Medulla oblongata (tissue), 1 donor: ENCODE data around the gene SGMS2.
"Not testable (repeated sequence)": the region's sequence is repeated elsewhere in the genome, so short reads cannot be mapped to it uniquely, and the experiment has no call there.

Experiments
- DNase-seq: peaks from one replicate; pipeline ENCODE4 v3.0.0-alpha.2; 2015; ENCODE audit errors: extremely low spot score

SGMS2 gene

DNA sequence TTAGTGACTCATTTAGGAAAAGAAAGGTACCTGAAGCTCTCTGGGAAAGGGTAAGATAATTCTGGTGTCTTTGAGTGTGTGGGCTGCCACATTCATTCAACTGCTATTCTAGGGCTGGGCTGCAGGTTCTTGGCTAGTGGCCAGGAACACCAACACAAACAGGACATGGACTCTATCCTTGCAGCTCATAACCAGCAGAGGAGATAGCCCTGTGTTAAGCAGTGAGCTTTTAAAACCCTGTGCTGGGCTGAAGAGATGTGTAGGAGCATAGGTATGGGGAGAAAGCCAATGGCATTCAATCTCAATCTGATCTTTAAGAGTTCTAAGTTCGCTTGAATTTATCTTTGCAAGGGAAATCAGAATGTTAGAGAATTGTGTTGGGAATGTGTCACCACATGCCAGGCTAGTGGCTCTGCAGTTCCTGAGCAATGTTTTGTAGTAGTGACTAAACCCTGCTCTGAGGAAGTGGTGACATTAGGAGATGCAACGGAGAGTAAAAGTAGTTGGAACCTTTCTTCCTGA lies 39.2 kb downstream of the SGMS2 start:
- no peak for DNase-seq

DNA sequence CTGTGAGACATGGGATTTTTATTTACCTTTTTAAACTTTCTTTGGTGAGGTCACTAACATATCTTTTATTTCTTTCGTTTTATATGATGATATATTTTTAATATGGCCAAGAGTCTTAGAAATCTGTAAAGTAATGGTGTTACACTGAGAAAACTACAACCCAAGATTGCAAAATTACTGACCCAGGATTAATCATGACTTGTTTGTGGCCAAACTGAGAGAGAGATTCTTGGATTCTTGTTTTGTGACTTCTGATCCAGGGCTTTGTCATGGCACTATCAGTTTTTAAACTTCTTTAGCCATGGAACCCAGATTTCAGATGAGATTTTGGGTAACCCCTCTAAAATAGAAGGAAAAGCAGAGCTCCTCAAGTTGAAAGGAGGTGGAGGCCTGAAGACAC lies 42.0 kb downstream of the SGMS2 start:
- DNase-seq, result no peak

DNA sequence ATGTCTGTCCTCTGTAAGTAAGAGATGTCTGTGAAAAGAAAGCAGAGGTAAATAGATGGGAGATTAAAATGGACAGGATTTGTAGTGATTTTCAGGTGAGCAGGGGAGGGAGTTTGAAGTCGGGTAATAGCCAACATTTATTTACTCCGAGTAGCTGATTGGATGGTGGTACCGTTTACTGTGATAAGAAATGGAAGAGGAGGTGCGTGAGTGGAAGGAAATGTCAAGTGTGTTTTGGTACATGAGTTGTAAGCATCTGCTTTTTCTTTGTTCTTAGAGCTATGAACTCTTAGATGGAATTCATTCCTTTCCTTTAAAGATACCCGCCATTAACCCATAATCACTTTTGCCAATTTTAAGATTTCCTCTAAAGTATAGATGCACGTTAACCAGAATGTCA lies 45.5 kb downstream of the SGMS2 start:
- no peak for DNase-seq

DNA sequence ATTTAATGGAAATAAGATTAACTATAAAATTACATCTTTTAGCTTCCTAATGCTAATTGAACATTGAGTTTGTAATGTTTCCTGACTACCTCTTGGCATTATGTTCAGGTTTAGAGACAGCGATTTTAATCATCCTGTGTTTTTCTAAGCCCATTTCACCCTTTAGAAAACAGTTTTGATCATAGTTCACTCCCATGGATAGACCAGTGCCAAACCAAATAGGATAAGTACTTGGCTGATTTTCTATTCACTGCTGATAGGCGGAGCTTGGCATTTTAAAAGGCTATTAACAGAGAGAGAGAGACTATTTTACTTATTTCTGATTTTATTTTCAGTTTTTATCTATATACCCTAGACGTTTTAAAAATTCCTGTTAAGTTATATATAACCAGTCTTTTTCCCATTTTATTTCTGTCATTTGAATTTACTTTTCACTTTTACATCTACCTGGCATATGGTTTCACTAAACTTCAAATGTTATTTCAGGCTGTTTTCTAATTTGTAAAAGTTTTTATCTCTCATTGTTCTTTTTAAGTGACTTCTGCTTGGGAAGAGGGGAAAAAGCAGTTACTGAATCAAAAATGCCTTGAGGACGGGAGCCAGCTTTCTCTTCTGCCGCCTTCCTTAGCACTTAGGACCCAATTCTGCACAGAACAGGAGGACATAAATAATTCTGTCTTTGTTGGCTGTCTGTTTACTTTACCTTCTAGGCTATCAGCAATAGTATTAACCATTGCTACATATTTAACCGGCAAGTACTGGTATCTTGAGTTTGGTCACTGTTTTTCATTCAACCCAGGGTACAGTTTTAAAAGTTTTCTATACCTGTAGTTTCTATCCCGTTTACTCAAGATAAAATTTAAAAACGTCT lies 46.4 kb downstream of the SGMS2 start:
- no peak for DNase-seq

DNA sequence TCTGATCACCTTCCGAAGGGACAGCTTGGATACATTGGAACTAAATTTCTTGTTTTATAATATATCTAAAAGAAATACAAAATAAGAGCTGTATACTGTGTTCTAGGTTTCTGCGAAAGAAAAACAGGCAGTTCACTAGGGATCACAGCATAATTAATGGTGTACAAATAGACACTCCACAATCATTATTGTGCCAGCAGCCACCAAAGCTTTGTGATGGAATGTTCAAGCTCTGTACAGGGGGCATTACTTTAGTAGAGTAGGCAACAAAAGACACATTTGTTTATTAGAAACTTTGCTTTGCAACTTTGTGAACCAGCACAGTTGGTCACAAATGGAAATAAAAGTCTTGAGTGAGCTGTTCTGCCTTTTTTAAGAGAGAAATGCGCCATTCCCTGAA lies 49.3 kb downstream of the SGMS2 start:
- DNase-seq, result peak; percentile 22

DNA sequence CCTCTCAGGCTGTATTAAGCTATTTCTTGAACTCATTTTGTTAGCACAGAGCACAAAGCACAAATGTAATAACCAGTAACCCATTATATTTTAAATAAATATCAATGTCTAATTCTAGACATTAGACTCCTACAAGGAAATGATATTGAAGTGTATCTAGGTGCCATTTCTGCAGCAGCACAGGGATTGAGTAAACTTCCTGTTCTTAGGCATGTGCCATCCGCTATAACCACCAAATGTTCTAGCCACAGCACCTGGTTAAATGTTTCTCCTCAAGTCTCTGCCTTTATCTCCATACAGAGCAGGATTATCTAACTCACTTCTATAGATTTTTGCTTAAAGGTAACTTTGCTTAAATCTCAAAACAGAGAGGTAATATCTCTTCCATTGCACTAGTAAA lies 51.4 kb downstream of the SGMS2 start:
- no peak for DNase-seq

DNA sequence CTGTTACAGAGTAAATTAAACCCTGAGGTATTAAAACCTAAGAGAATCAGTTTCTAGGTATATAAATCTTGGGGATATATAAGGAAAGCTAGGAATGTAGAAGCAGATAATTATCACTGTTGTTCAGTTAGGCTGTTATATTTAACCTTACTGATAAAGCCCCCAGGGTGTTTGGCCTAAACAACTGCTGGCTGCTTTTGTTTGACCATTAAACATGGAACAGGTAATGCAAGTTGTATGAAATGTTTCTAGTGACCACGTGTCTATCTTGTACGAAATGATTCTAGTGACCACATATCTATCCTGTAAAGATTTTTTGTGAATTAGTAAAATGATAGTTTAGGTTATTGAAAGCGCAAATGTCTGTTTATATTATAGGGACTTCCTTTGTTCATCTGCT lies 52.6 kb downstream of the SGMS2 start:
- no peak for DNase-seq

DNA sequence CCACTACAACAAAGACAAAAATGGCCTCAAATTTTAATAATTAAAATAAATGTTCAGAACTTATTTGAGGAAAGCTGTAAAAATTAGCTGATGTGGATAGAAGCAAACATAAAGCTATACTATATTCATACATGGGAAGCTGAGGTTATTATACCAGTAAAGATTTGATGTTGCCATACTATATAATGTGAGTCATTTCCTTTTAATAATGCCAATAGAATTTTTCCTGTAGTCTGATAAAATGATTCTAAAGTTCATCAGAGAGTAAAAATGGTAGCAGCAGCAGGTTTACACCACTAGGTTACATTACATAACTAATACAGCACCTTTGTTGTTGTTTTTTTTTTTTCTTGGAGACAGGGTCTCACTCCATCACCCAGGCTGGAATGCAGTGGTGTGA lies 61.1 kb downstream of the SGMS2 start:
- DNase-seq, result no peak

DNA sequence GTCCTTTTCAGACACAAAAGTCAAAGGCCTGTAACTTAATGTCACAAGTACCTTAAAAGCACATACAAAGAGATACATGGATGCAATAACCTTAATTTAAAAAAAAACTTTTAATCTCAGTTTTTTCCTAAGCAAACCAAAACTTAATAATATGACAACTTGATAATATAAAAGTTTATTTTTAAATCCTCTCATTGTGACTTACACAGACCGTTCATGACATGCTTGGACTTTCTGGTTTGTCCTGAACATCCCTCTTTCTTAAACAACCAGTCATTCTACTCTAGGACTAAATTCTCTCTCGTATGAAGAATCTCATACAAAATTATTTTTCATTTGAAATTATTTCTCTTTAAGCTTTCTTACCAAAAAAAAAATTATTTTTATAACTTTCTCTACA lies 63.5 kb downstream of the SGMS2 start:
- no peak for DNase-seq

DNA sequence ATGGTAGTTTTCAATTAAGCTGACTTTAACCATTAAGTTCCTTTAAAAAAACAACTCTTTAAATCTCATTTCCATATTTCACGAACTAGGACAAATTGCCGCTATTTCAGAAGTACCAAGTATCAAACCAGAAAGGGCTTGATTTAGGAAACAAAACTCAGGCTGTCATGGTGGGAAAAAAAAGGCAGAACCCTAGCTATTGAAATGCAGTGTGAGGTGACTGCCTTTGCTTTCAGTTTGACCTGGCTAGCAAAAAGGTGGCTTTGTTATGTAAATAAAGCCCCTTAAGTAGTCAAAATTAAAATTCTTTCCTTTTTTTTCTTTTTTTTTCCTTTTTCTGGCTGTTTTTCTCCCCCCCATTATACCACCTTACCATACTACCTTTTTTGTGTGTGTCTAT lies 66.0 kb downstream of the SGMS2 start:
- no peak for DNase-seq

DNA sequence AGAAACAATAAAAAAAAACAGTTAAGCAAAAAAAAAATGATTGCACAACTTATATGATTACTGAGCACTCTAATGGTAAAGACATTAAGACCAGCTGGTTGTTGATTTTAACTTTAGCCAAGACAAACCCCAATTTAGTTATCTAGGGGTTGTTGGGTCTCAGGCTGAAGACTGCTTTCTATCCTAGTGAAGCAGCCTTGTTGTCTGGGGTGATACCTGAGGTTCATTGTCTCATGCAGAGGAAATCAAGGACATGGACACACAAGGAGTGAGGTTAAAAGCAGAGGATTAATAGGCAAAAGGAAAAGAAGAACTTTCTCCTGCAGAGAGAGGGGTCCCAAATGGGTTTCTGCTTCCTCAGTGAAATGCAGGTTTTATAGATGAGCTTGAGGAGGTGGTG lies 66.6 kb downstream of the SGMS2 start:
- no peak for DNase-seq

DNA sequence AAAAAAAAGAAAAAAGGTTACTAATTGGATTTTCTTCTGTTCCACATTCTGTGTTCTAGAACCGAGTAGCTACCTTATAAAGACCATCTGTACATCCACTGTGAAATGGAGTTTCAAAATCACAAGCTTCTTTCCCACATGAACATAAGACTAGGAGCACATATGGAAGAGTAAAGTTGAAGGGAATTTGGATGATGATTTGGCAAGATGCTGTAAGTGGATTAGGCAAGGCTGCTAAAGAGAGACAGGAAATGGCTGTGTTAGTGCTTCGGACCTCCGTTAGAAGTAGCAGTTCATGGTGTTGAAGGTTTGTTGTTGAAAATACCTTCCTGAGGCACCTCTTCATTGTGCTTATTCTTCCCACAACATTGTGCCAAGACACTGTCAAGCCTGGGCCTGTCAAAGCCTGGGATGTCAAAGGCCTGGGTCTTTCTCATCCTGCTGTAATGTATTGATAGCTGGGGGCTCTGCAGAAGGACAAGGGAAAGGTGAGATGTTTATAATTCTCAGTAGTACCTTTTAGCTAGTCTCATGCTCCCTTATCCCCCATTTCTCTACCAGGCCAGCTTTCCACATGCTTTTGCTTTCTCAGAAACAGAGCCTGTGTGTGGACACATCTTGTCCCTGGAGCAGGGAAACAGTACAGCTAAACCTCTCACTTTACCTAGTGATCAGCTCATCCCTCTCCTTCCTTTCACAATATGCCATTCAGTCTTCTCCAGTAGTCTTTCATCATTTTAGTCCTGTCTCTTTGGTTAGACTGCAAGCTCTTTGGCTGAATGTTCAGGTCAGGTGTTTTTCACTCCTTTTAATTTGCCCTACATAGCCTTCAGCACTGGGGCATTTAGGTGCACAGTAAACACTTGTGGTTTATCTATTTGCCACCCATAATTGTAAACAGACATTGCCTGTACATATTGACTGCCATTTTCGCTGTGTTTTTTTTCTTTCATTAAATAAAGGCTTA lies 68.7 kb downstream of the SGMS2 start:
- DNase-seq, result no peak

DNA sequence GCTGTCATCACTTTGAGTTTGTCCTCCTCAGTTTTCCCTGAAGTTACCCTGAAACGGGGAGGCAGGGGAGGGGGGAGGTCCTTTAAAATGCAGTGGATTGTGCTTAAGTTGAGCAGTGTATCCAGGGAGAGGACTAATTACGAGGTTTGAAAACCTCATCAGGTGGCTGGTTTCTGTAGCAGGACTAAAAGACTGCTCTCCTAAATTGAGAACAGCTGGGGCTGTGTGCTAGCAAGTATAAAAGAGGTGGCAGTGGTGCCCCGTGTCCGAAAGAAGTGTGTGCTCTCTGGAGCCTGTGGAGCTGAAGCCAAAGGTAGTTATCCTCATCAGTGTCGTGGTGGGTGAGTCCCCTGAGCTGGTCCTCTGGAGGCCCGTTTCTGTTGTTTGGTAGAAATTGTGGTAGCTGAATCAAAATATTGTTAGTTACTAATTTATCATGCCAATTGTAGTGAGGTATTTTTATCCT lies 69.4 kb downstream of the SGMS2 start:
- no peak for DNase-seq

DNA sequence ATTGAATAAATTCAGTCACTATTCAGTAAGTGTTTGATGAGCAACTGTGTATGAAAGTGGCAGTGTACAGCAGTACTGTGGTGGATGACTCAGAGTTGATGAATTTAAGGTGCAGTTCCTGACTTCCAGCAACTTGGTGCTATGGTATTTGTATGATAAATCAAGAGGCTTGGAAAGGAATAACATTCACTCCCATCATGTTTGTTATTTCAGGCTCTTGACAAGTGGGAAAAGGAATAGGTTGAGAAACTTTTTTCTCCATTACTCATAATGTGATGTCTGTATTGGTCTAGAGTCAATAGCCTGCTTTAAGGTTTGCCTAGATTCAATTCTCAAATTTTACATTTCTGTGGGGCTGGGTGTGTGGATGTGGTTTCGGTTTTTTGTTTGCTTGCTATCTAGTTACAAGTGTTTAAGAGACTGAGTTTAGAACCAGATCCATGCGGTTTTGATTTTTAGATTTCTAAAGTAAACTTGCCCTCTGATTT lies 71.5 kb downstream of the SGMS2 start:
- no peak for DNase-seq

DNA sequence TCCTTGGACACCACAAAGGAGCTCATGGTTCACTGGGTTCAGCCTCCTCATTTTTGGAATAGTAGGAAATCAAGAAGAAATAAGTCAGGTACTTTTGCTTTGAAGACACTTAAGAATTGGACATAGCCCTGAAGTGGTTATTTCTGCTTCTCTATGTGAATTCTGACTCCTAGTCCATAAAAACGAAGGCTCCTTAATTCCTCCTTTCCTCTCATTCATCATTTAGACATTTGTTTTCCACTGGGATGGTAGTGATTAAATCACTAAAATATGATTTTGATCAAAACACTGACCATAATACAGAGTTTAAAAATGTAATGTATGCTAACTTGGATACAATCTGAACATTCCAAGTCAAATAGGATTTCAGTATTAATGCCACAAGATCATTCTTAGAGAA lies 71.9 kb downstream of the SGMS2 start:
- DNase-seq, result no peak

DNA sequence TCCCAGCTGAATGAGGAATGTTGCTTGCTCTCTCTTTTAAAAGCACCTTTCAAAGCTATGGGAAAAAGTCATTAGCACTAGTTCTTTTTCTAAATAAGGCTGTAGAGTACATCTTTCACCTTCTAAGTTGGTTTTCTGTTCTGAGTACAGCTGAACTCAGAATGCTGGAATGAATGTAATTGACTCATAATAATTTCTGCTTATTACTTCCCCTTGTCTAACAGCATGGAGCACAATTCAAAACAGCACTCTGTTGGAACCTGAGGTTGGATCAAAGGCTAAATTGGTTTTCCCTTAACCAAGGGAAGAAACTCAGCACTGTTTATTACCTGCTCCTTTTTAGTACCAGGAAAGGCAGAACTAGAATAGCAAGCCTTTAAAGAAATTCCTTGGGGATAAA lies 73.1 kb downstream of the SGMS2 start:
- DNase-seq, result no peak

DNA sequence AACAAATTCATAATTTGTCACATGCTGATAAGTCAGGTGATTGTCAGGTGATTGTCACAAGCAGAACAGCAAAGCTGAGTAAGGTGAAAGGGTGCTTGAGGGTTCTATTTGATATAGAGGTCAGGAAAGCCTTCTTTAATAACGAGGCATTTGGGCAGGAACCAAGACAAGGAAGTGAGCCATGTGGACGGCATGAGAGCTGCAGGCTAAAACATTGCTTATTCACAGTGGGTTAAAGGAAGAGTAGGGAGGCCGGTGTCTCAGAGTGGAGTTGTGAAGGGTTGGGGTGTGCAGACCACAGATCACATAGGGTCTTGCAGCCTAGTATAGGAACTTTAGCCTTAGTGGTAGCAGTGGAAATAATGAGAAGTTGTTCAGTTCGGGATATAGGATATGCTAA lies 75.3 kb downstream of the SGMS2 start:
- DNase-seq, result no peak

DNA sequence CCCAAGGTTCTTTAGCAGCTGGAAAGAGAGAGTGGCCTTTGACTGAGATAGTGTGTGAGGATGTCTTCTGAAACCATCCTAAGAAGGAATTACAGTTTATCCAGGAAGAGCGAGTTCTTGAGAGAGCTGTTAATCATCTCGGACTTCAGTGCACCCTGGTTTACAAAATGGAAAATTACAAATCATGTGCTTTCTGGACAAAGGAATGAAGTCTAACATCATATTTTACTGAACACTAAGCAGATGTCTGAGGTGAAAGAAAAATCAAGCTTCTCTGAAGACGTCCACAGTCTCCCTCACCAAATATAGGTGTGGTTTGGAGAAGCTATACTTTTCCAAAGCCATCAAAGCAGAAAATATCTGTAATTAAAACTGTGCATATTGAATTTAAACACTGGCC lies 75.8 kb downstream of the SGMS2 start:
- no peak for DNase-seq

DNA sequence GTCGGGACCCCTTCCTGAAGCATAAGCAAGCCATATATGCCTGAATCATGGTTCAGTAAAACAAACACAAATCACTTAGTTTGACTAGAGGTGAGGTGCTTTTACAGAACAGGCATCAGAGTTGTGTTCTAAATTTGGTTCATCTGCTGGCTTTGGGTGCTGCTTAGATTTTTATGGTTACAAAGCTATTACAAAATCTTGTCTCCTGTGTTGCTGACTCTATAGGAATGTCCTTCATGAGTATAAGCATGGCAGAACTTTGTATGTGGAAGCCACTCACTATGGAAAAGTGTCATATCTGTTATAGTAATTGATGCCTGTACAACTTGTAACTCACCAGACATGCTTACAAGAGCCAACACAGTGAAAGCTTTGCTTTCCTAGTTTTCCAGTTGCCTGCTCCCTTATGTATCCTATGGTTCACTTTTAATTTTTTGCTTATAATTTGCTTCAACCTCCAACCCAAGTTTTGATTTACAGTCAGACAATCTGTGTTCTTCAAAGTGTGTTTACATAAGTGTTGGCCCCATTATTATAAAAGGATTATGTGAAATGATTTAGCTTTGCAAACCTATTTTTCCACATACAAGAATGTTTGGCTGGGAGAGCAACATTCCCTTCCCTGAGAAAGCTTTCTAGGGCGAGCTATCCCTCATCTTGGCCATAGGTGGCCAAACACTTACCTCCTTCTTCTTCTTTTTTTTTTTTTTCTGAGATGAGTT lies 76.6 kb downstream of the SGMS2 start:
- no peak for DNase-seq

DNA sequence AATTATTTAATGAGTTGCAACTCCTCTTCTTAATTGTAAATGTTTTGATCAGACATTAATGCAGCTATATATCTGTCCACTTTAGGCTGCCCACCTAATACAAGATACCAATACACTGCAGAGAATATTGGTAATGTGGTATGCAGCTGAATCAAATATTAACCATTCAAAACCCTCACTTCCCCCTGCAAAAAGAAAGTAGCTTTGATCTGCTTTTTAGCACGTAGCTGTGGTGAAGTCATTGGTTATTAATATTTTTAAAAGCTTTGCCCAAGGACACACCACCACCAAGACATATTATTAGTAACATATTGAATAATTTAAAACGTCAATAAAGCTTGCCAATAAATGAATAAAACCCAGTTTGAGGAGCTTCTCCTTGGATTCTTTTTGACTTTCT lies 78.0 kb downstream of the SGMS2 start:
- no peak for DNase-seq

DNA sequence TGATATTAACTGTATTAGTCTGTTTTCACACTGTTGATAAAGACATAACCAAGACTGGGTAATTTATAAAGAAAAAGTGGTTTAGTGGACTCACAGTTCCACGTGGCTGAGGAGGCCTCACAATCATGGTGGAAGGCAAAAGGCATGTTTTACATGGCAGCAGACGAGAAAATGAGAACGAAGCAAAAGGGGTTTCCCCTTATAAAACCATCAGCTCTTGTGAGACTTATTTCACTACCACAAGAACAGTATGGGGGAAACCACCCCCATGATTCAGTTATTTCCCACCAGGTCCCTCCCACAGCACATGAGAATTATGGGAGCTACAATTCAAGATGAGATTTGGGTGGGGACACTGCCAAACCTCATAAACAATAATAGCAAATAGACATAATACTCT lies 80.3 kb downstream of the SGMS2 start:
- not testable (repeated sequence) for DNase-seq
